ENCODE measurements around the gene TMEM161A. TPM values are rescaled to one million over a fixed set of nuclear protein-coding genes. Genes with fewer than 3 reads are reported as not detected.

The TMEM161A gene
- total RNA-seq, 1 donor from 2014 or later, result 27.1 TPM

- Mint-ChIP-seq H3K4me1 (ENCODE audit: low read depth) (no peaks in the 10 kb centered on the region), H3K36me3 (ENCODE audit: low read depth) (no peaks in the 10 kb centered on the region), H3K27me3 (ENCODE audit: low read depth) (no peaks in the 10 kb centered on the region), H3K27ac (ENCODE audit: unreplicated experiment) (no peak overlapping the region), H3K4me3 (ENCODE audit: unreplicated experiment) (no peak overlapping the region), H3K9me3 (ENCODE audit: low read depth) (no peaks in the 10 kb centered on the region)
- peak; percentile 88 for TF ChIP-seq CTCF (IDR thresholded peaks at IDR 0.05)
- no peak for DNase-seq (ENCODE audit: low spot score)
Measured at GRCh38 chr19:19145684-19146608, 7.7 kb upstream of the TMEM161A start.

DNA sequence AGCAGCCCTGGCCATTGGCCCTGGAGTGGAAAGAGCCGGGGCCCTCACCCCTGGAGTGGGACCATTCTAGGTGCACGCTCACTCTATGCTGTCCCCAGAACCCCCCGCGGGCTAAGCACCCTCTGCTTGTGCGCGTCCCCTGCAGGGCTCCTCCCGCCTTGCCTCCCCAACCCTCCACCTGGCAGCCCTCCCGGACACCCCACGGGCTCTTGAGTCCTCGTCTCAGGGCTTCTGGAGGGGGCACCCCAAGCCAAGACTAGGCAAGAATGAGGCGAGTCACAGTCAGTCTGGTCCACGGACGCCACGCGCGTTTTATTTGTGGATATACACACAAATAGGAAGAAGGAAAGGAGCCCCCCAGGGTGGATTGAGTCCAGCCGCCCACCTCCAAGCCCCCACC, 7.0 kb upstream of the TMEM161A start:
- DNase-seq (ENCODE audit: low spot score), result no peak
- Mint-ChIP-seq H3K4me3 (ENCODE audit: unreplicated experiment) (no peak overlapping the region), H3K27ac (ENCODE audit: unreplicated experiment) (no peak overlapping the region), H3K27me3 (ENCODE audit: low read depth) (no peaks in the 10 kb centered on the region), H3K36me3 (ENCODE audit: low read depth) (no peaks in the 10 kb centered on the region), H3K9me3 (ENCODE audit: low read depth) (no peaks in the 10 kb centered on the region), H3K4me1 (ENCODE audit: low read depth) (no peaks in the 10 kb centered on the region)
- TF ChIP-seq CTCF (IDR thresholded peaks at IDR 0.05), result no peak

- no peaks in the 10 kb centered on the region for H3K36me3 Mint-ChIP-seq (ENCODE audit: low read depth)
- no peak overlapping the region for H3K27ac Mint-ChIP-seq (ENCODE audit: unreplicated experiment)
- TF ChIP-seq CTCF (IDR thresholded peaks at IDR 0.05), result no peak
- no peak for DNase-seq (ENCODE audit: low spot score)
- H3K4me1 Mint-ChIP-seq (ENCODE audit: low read depth), result peaks cover 13% of the 10 kb centered on the region
- no peaks in the 10 kb centered on the region for H3K27me3 Mint-ChIP-seq (ENCODE audit: low read depth)
- H3K4me3 Mint-ChIP-seq (ENCODE audit: unreplicated experiment), result no peak overlapping the region
- H3K9me3 Mint-ChIP-seq (ENCODE audit: low read depth), result no peaks in the 10 kb centered on the region
Measured at GRCh38 chr19:19142347-19142746, 4.1 kb upstream of the TMEM161A start.

DNA sequence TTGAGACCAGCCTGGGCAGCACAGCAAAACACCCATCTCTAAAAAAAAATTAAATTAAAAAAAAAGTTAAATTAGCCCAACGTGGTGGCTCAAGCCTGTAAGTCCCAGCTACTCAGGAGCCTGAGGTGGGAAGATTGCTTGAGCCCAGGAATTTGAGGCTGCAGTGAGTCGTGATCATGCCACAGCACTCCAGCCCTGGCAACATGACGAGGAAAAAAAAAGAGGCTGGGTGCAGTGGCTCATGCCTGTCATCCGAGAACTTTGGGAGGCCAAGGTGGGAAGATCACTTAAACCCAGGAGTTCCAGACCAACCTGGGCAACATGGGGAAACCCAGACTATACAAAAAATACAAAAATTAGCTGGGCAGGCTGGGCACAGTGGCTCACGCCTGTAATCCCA, 2.2 kb upstream of the TMEM161A start:
- no peak for TF ChIP-seq CTCF (IDR thresholded peaks at IDR 0.05)
- Mint-ChIP-seq H3K36me3 (ENCODE audit: low read depth) (no peaks in the 10 kb centered on the region), H3K27me3 (ENCODE audit: low read depth) (no peaks in the 10 kb centered on the region), H3K4me3 (ENCODE audit: unreplicated experiment) (no peak overlapping the region), H3K9me3 (ENCODE audit: low read depth) (no peaks in the 10 kb centered on the region), H3K4me1 (ENCODE audit: low read depth) (peaks cover 18% of the 10 kb centered on the region), H3K27ac (ENCODE audit: unreplicated experiment) (no peak overlapping the region)
- no peak for DNase-seq (ENCODE audit: low spot score)

- H3K4me1 Mint-ChIP-seq (ENCODE audit: low read depth), result peaks cover 18% of the 10 kb centered on the region
- TF ChIP-seq CTCF (IDR thresholded peaks at IDR 0.05), result peak; percentile 64
- H3K4me3 Mint-ChIP-seq (ENCODE audit: unreplicated experiment), result no peak overlapping the region
- no peak for DNase-seq (ENCODE audit: low spot score)
- H3K36me3 Mint-ChIP-seq (ENCODE audit: low read depth), result no peaks in the 10 kb centered on the region
- H3K27ac Mint-ChIP-seq (ENCODE audit: unreplicated experiment), result no peak overlapping the region
- H3K27me3 Mint-ChIP-seq (ENCODE audit: low read depth), result no peaks in the 10 kb centered on the region
- H3K9me3 Mint-ChIP-seq (ENCODE audit: low read depth), result no peaks in the 10 kb centered on the region
Measured at GRCh38 chr19:19139876-19140229, 1.6 kb upstream of the TMEM161A start.

All from chondrocyte (in vitro differentiated cells).